Measurements from ENCODE around the gene PCF11.
"Not testable (repeated sequence)": the region's sequence is repeated elsewhere in the genome, so short reads cannot be mapped to it uniquely, and the experiment has no call there.

Gene PCF11

GRCh38 chr11:83125577-83125976 is 31.4 kb upstream of the PCF11 start:
- H3K27ac ChIP-seq = no peak overlapping the region
- TF ChIP-seq CTCF (conservative IDR thresholded peaks at IDR 0.05; ENCODE audit: low read depth) = no peak
- POLR2A ChIA-PET (ENCODE audit: low non-redundant PET) = no interaction called here
- CTCF ChIA-PET = no interaction called here
- no peak for DNase-seq (ENCODE audit: low spot score)

- no peak for TF ChIP-seq CTCF (conservative IDR thresholded peaks at IDR 0.05; ENCODE audit: low read depth)
- POLR2A ChIA-PET (ENCODE audit: low non-redundant PET) = no interaction called here
- CTCF ChIA-PET = interaction anchor here (0.6 kb wide), 1 partner anchor 313 kb away, joined by 3 read pairs; no protein-coding TSS in a partner anchor
These were observed 29.7 kb upstream of the PCF11 start for GRCh38 chr11:83127310-83127637.

GRCh38 chr11:83132191-83132590 is 24.7 kb upstream of the PCF11 start:
- H3K27ac ChIP-seq = no peak overlapping the region
- CTCF ChIA-PET = no interaction called here
- POLR2A ChIA-PET (ENCODE audit: low non-redundant PET) = no interaction called here
- DNase-seq (ENCODE audit: low spot score) = no peak
- no peak for TF ChIP-seq CTCF (conservative IDR thresholded peaks at IDR 0.05; ENCODE audit: low read depth)

More at GRCh38 chr11:83127310-83127637, 29.7 kb upstream of the PCF11 start:
- DNase-seq (ENCODE audit: low spot score) = no peak
- H3K27ac ChIP-seq = no peak overlapping the region

DNA sequence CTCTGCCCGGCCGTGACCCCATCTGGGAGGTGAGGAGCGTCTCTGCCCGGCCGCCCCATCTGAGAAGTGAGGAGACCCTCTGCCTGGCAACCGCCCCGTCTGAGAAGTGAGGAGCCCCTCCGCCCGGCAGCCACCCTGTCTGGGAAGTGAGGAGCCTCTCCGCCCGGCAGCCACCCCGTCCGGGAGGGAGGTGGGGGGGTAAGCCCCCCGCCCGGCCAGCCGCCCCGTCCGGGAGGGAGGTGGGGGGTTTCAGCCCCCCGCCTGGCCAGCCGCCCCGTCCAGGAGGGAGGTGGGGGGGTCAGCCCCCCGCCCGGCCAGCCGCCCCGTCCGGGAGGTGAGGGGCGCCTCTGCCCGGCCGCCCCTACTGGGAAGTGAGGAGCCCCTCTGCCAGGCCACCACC is 23.7 kb upstream of the PCF11 start:
- POLR2A ChIA-PET (ENCODE audit: low non-redundant PET); CTCF ChIA-PET; H3K27ac ChIP-seq; DNase-seq (ENCODE audit: low spot score): not testable (repeated sequence)

DNA sequence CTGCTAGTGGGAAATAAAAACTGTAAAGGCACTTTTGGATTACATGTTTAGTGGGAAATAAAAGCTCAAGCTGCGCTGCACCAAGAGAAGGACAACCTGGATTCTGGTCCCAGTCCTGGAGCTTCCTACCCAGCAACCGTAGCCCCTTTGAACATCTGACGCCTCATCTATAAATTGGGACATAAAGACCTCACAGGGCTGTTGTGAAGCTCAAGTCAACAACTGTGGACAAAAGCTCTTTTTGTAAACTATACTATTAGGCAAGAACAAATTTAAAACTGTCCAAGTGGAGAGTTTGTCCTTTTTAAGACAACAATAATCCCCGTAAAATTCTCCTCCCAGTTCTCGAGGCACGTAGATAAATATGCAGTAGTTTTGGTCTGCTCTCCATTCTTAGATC is 17.6 kb upstream of the PCF11 start:
- CTCF ChIA-PET = no interaction called here
- TF ChIP-seq CTCF (conservative IDR thresholded peaks at IDR 0.05; ENCODE audit: low read depth) = no peak
- no peak overlapping the region for H3K27ac ChIP-seq
- POLR2A ChIA-PET (ENCODE audit: low non-redundant PET) = no interaction called here
- DNase-seq (ENCODE audit: low spot score) = no peak

GRCh38 chr11:83140691-83141455 is 16.1 kb upstream of the PCF11 start:
- H3K27ac ChIP-seq = no peak overlapping the region
- no peak for DNase-seq (ENCODE audit: low spot score)
- no peak for TF ChIP-seq CTCF (conservative IDR thresholded peaks at IDR 0.05; ENCODE audit: low read depth)
- ChIA-PET CTCF (interaction anchor here (0.6 kb wide), 1 partner anchor 47 kb away, joined by 4 read pairs; no protein-coding TSS in a partner anchor), POLR2A (ENCODE audit: low non-redundant PET) (no interaction called here)

DNA sequence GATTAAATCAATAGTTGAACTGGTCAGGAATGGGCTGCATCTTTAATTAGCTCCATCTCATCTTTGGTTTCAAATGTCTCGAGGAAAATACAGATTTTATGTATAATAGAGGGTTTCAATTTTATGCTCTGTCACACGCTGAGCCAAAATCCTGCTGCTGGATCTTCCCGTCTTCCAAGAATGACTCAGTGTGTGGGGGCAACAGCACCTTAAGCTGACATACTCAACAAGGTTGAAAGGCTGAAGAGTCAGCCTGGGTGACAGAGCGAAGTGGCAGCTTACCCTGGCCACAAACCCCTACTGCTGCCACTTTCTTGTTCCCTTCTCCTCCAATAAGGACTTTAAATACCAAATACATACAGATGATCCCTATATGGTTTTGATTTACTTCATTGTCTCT is 9.0 kb upstream of the PCF11 start:
- no peak for DNase-seq (ENCODE audit: low spot score)
- CTCF ChIA-PET = interaction anchor here (0.6 to 0.7 kb wide), 2 partner anchors 27 to 576 kb away, joined by 3 read pairs; no protein-coding TSS in a partner anchor
- H3K27ac ChIP-seq = no peak overlapping the region
- no peak for TF ChIP-seq CTCF (conservative IDR thresholded peaks at IDR 0.05; ENCODE audit: low read depth)
- POLR2A ChIA-PET (ENCODE audit: low non-redundant PET) = no interaction called here
